Coronary artery (tissue), 2 donors: ENCODE results near the gene PSEN1.

Experiments used
- DNase-seq: peaks from one replicate; pipeline ENCODE4 v3.0.0-alpha.2; 2017; ENCODE audit warnings: low spot score
- H3K27ac ChIP-seq, 2 donors: fragments of 200-600 bp; sonication (generic); one replicate each; pipeline ENCODE4 v1.5.1; 2016 to 2019
- H3K4me3 ChIP-seq: fragments of 200-600 bp; sonication (generic); 2 replicates; pipeline ENCODE4 v1.5.1; 2016; ENCODE audit warnings: mild to moderate bottlenecking, moderate library complexity
- TF ChIP-seq, protein P1 (sequence below): fragments of 200-600 bp; sonication (generic); IDR thresholded peaks from one replicate; pipeline ENCODE4 v1.5.1; 2019; ENCODE audit warnings: antibody characterized with exemption

Gene PSEN1

DNA sequence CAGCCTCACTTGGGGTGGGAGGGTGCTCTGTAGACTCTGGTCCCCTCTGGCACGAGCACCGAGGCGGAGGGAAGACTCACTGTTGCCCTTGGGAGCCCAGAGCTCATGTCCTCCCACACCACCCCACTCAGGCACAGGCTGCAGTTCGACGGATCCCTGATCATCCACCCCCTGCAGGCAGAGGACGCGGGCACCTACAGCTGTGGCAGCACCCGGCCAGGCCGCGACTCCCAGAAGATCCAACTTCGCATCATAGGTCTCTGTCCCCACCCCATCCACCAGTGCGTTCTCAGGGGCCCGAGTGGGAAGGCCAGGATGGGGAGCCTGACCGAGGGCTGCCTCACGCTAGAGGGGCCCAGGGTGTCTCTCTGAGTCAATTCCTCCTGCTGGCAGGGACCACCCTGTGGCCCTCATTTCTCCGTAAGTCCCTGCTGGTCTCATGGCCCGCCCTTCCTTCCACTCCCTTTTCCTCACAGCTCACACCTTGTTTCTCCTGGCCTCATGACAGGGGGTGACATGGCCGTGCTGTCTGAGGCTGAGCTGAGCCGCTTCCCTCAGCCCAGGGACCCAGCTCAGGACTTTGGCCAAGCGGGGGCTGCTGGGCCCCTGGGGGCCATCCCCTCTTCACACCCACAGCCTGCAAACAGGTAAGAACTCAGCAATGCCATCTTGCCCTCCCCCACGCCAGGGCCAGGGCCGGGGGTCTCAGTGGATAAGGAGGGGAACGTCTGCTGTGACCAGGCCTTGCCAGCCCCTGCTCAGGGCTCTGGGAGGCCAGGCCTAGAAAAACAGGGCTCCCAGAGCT lies 128.0 kb downstream of the PSEN1 start:
- Histone ChIP-seq H3K27ac (no peak overlapping the region), H3K4me3 (no peak overlapping the region)
- TF ChIP-seq, protein P1, sequence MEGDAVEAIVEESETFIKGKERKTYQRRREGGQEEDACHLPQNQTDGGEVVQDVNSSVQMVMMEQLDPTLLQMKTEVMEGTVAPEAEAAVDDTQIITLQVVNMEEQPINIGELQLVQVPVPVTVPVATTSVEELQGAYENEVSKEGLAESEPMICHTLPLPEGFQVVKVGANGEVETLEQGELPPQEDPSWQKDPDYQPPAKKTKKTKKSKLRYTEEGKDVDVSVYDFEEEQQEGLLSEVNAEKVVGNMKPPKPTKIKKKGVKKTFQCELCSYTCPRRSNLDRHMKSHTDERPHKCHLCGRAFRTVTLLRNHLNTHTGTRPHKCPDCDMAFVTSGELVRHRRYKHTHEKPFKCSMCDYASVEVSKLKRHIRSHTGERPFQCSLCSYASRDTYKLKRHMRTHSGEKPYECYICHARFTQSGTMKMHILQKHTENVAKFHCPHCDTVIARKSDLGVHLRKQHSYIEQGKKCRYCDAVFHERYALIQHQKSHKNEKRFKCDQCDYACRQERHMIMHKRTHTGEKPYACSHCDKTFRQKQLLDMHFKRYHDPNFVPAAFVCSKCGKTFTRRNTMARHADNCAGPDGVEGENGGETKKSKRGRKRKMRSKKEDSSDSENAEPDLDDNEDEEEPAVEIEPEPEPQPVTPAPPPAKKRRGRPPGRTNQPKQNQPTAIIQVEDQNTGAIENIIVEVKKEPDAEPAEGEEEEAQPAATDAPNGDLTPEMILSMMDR = no peak
- DNase-seq = no peak

DNA sequence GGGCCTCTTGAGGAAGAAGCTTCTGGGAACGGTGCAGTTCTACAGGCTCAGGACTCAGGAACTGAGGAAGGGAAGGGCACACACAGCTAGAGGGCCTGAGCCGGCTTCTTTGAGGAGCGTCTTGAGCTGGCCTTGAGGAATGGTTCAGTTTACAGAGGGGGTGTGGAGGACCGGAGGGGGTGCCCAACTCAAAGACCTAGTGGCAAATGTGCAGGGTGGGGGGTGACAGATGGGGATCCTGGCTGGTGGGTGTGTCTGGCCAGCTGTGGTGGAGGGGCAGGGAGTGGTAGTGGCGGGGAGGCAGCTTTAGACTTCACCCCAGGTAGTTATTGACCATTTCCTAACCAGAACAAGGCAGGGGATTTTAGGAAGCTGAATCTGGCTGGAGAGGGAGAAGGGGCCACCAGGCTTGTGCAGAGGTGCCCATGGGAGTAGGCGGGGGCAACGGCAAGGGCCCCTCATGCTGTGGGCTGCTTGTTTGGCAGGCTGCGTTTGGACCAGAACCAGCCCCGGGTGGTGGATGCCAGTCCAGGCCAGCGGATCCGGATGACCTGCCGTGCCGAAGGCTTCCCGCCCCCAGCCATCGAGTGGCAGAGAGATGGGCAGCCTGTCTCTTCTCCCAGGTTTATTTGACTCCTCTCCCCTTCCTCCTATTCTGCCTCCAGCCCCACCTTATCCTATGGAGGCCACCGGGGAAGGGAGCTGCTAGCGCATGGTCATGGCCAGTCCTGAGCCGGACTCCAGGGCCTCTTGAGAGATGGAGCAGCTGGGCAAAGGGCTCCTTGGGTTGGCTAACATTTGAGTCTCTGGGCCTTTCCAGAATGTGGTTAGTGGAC lies 128.8 kb downstream of the PSEN1 start:
- TF ChIP-seq, protein P1 = no peak
- no peak for DNase-seq
- Histone ChIP-seq H3K4me3 (no peak overlapping the region), H3K27ac (no peak overlapping the region)

DNA sequence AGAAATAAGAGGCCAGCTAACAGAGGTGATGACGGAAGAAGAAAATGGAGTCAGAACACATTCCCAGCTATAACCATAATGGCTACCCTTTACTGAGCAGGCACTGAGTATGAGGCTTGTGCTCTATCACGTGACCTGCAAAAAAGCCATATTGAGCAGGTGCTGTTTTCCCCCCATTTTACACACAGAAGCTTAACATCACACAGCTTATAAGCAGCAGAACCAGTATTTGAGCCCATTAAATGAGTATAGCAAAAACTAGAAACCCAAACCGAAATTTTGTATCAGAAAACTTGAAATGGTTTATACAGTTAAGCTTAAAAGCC lies 129.4 kb downstream of the PSEN1 start:
- no peak for DNase-seq
- H3K27ac ChIP-seq = no peak overlapping the region
- TF ChIP-seq, protein P1 = no peak

DNA sequence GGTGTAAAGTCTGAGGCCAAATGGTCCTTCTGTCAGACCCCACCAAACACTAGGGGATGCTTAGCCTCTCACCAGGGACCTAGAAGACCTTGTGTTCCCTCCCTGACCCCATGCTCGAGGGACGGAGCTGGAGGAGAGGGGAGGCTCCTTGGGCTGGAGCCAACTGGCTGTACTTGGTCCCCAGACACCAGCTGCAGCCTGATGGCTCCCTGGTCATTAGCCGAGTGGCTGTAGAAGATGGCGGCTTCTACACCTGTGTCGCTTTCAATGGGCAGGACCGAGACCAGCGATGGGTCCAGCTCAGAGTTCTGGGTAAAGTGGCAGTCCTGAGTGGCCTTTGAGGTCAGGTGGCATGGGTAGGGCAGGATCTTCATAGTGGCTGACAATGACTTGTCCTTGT lies 130.0 kb downstream of the PSEN1 start:
- DNase-seq = peak; percentile 66
- Histone ChIP-seq H3K27ac (no peak overlapping the region), H3K4me3 (no peak overlapping the region)
- TF ChIP-seq, protein P1 = no peak

More for the DNA sequence above, 129.4 kb downstream of the PSEN1 start:
- H3K4me3 ChIP-seq = no peak overlapping the region

DNA sequence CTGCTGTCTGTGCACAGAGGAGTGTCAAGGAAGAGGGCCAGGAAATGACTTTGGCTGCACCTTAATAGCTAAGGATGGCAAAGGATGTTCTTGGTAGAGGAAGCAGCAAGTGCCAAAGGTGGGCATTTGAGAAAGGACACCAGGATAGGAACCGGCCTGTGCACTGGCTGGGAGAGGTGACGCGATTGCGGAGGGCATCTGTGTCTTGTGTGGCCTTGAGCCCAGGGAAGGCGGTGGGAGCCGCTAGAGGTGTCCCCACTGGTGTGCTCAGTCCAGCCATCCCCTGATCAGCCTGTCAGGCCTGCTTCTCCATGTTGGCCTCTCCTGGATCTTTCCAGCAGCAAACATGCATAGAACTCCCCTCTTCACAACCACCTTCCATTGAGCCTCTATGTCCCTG lies 131.2 kb downstream of the PSEN1 start:
- no peak overlapping the region for H3K27ac ChIP-seq
- no peak overlapping the region for H3K4me3 ChIP-seq
- TF ChIP-seq, protein P1 = no peak
- no peak for DNase-seq

DNA sequence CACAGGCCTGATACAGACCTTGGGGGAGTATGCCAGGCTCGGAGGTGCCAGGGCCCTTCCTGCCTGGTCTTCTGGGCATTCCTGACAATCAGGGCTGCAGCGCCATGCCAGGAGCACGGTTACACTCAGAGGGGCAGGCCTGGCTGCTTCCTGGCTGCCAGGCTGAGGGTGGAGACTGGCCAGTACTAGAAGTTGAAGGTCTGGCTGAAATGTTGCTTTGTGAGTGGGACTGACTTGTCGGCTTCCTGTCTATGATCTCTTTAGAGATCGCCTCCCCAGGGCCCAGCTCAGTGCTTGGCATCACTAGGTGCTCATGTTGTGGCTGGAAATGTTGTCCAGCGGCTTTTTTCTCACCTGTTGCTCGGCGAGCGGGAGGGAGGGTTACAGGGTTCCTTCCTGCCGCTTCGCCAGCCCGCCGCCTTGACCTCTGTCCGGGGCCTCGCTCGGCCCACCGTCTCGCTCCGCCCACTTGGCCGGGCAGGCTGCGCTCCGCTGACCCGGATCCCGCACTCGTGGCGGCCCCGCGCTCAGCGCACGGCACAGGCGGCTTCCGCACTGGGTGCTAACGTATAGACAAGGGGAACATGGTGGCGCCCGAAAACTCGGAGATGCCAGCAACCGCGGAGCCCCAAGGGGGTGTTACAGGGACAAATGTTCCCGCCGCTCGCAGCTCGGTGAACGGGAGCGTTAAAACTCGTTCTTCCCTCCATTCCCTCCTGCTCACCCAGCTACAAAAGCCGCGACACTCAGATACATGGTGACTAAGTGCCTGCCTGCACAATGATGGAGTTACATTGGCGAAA lies 133.6 kb downstream of the PSEN1 start:
- DNase-seq = peak; percentile 74
- Histone ChIP-seq H3K27ac (peak overlapping the region; percentile 36 to 67), H3K4me3 (peak overlapping the region; percentile 76)
- TF ChIP-seq, protein P1 = no peak
